ENCODE results near the gene CXXC4. TPM values are rescaled to one million over a fixed set of nuclear protein-coding genes. Genes with fewer than 3 reads are reported as not detected.

The CXXC4 gene
- total RNA-seq, 1 donor from 2014 or later, result 1.0 TPM

- Histone ChIP-seq H3K9ac (ENCODE audit: low read depth in 1 of 3, low read length in 3 of 3) (no peak overlapping the region), H3K4me3 (ENCODE audit: low read length in 3 of 3) (no peak overlapping the region), H3K27ac (ENCODE audit: low read depth, low read length) (no peak overlapping the region), H3K9me3 (ENCODE audit: control insufficient read depth in 3 of 3, low read length in 3 of 3) (no peaks in the 10 kb centered on the region), H3K36me3 (ENCODE audit: control insufficient read depth in 3 of 3, insufficient read depth in 3 of 3, low read length in 3 of 3) (no peaks in the 10 kb centered on the region), H3K27me3 (ENCODE audit: control insufficient read depth in 3 of 3, insufficient read depth in 3 of 3, low read length in 3 of 3) (peaks cover 0 to 2% (median 0%) of the 10 kb centered on the region in 3 donors), H3K4me1 (ENCODE audit: control insufficient read depth in 3 of 3, insufficient read depth in 3 of 3, low read length in 3 of 3) (no peaks in the 10 kb centered on the region)
Observed at GRCh38 chr4:104425948-104426347, 68.7 kb downstream of the CXXC4 start.

GRCh38 chr4:104424989-104425388 lies 69.7 kb downstream of the CXXC4 start:
- peaks cover 0 to 2% (median 0%) of the 10 kb centered on the region in 3 donors for H3K27me3 ChIP-seq (ENCODE audit: control insufficient read depth in 3 of 3, insufficient read depth in 3 of 3, low read length in 3 of 3)
- peak overlapping the region; percentile 39 to 58 (median 52) for H3K9ac ChIP-seq (ENCODE audit: low read depth in 1 of 3, low read length in 3 of 3)
- H3K27ac ChIP-seq (ENCODE audit: low read depth, low read length), result no peak overlapping the region
- peak overlapping the region; percentile 53 to 70 (median 57) for H3K4me3 ChIP-seq (ENCODE audit: low read length in 3 of 3)
- H3K9me3 ChIP-seq (ENCODE audit: control insufficient read depth in 3 of 3, low read length in 3 of 3), result no peaks in the 10 kb centered on the region
- no peaks in the 10 kb centered on the region for H3K4me1 ChIP-seq (ENCODE audit: control insufficient read depth in 3 of 3, insufficient read depth in 3 of 3, low read length in 3 of 3)
- H3K36me3 ChIP-seq (ENCODE audit: control insufficient read depth in 3 of 3, insufficient read depth in 3 of 3, low read length in 3 of 3), result no peaks in the 10 kb centered on the region

- Histone ChIP-seq H3K27ac (ENCODE audit: low read depth, low read length) (no peak overlapping the region), H3K9me3 (ENCODE audit: control insufficient read depth in 3 of 3, low read length in 3 of 3) (no peaks in the 10 kb centered on the region), H3K36me3 (ENCODE audit: control insufficient read depth in 3 of 3, insufficient read depth in 3 of 3, low read length in 3 of 3) (no peaks in the 10 kb centered on the region), H3K4me3 (ENCODE audit: low read length in 3 of 3) (peak overlapping the region; percentile 53 to 70 (median 57)), H3K27me3 (ENCODE audit: control insufficient read depth in 3 of 3, insufficient read depth in 3 of 3, low read length in 3 of 3) (peaks cover 0 to 2% (median 0%) of the 10 kb centered on the region in 3 donors), H3K9ac (ENCODE audit: low read depth in 1 of 3, low read length in 3 of 3) (peak overlapping the region; percentile 39 to 58 (median 52)), H3K4me1 (ENCODE audit: control insufficient read depth in 3 of 3, insufficient read depth in 3 of 3, low read length in 3 of 3) (no peaks in the 10 kb centered on the region)
Observed at GRCh38 chr4:104424475-104424941, 70.2 kb downstream of the CXXC4 start.

GRCh38 chr4:104421566-104421965 lies 73.1 kb downstream of the CXXC4 start:
- Histone ChIP-seq H3K9ac (ENCODE audit: low read depth in 1 of 3, low read length in 3 of 3) (no peak overlapping the region), H3K4me1 (ENCODE audit: control insufficient read depth in 3 of 3, insufficient read depth in 3 of 3, low read length in 3 of 3) (no peaks in the 10 kb centered on the region), H3K27me3 (ENCODE audit: control insufficient read depth in 3 of 3, insufficient read depth in 3 of 3, low read length in 3 of 3) (peaks cover 0 to 2% (median 0%) of the 10 kb centered on the region in 3 donors), H3K36me3 (ENCODE audit: control insufficient read depth in 3 of 3, insufficient read depth in 3 of 3, low read length in 3 of 3) (no peaks in the 10 kb centered on the region), H3K9me3 (ENCODE audit: control insufficient read depth in 3 of 3, low read length in 3 of 3) (no peaks in the 10 kb centered on the region), H3K27ac (ENCODE audit: low read depth, low read length) (no peak overlapping the region), H3K4me3 (ENCODE audit: low read length in 3 of 3) (no peak overlapping the region)

GRCh38 chr4:104420766-104421165 lies 73.9 kb downstream of the CXXC4 start:
- no peak overlapping the region for H3K9ac ChIP-seq (ENCODE audit: low read depth in 1 of 3, low read length in 3 of 3)
- H3K27ac ChIP-seq (ENCODE audit: low read depth, low read length), result no peak overlapping the region
- H3K4me1 ChIP-seq (ENCODE audit: control insufficient read depth in 3 of 3, insufficient read depth in 3 of 3, low read length in 3 of 3), result no peaks in the 10 kb centered on the region
- no peak overlapping the region for H3K4me3 ChIP-seq (ENCODE audit: low read length in 3 of 3)
- H3K27me3 ChIP-seq (ENCODE audit: control insufficient read depth in 3 of 3, insufficient read depth in 3 of 3, low read length in 3 of 3), result no peaks in the 10 kb centered on the region
- no peaks in the 10 kb centered on the region for H3K36me3 ChIP-seq (ENCODE audit: control insufficient read depth in 3 of 3, insufficient read depth in 3 of 3, low read length in 3 of 3)
- no peaks in the 10 kb centered on the region for H3K9me3 ChIP-seq (ENCODE audit: control insufficient read depth in 3 of 3, low read length in 3 of 3)

Measured in skeletal muscle tissue (tissue), 4 donors.